ENCODE measurements around the gene GLRA2. TPM values are rescaled to one million over a fixed set of nuclear protein-coding genes. Genes with fewer than 3 reads are reported as not detected.
"Not testable (repeated sequence)": the region's sequence is repeated elsewhere in the genome, so short reads cannot be mapped to it uniquely, and the experiment has no call there.

The GLRA2 gene
- total RNA-seq, 1 donor from 2014 or later = not detected

DNA sequence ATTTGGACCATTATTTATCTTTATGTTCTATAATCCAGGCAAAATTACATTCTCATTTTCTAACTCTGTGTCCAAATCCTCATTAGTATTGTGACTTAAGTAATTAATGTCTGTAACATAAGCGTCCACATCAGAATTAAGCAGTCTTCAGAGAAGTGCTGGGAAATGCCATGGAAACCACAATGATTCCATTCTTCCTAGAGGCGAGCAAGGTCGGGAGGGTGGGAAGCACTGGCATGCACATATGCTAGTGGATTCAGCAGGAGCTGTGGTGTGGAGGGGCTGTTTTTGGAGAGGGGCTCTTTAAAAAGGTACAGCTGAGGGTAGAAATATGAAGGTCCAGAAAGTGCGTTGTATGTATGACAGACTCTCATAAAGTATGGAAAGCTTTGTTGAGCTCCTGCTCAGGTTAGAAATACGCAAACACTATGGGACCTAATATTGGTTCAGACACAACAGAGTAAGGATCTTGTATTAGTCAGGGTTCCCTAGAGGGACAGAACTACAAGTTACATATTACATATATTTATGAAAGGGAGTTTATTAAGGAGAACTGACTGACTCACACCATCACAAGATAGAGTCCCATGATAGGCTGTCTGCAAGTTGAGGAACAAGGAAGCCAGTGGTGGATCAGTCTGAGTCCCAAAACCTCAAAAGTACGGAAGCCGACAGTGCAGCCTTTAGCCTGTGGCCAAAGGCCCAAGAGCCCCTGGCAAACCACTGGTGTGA, 61.5 kb downstream of the GLRA2 start:
- DNase-seq = no peak

DNA sequence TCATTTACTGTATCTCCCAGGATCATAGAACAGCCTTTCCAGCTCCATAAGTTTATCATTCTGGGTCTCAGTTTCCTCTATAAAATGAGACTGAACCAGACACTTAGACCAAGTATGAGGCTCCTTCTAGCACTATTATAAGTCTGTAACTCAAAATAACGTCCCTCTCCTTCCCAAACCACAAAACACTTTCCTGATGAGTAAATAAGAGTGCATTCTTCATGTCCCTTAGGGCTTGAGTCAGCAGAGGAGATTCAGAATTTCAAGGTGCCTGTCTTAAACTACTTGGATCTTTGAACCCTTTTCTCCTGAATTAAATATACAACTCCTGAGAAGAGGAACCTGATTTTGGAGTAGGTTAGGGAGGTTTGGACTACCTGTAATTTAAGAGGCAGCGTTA, 62.6 kb downstream of the GLRA2 start:
- Histone ChIP-seq H3K4me3 (no peak overlapping the region), H3K9me3 (replicated peaks) (no peaks in the 10 kb centered on the region), H3K36me3 (no peaks in the 10 kb centered on the region), H3K4me1 (no peaks in the 10 kb centered on the region), H3K27me3 (ENCODE audit: low read depth) (no peaks in the 10 kb centered on the region), H3K27ac (replicated peaks) (no peak overlapping the region)
- no peak for DNase-seq
- intact Hi-C loops (cut with micrococcal nuclease) = no loop called here
- TF ChIP-seq CTCF (IDR thresholded peaks at IDR 0.05; ENCODE audit: borderline replicate concordance) = no peak

More for the DNA sequence above, 61.5 kb downstream of the GLRA2 start:
- no peaks in the 10 kb centered on the region for H3K9me3 ChIP-seq (replicated peaks)
- H3K36me3 ChIP-seq = no peaks in the 10 kb centered on the region
- intact Hi-C loops (cut with micrococcal nuclease) = no loop called here
- H3K4me1 ChIP-seq = no peaks in the 10 kb centered on the region
- no peak overlapping the region for H3K4me3 ChIP-seq
- H3K27ac ChIP-seq (replicated peaks) = no peak overlapping the region
- H3K27me3 ChIP-seq (ENCODE audit: low read depth) = no peaks in the 10 kb centered on the region
- no peak for TF ChIP-seq CTCF (IDR thresholded peaks at IDR 0.05; ENCODE audit: borderline replicate concordance)

DNA sequence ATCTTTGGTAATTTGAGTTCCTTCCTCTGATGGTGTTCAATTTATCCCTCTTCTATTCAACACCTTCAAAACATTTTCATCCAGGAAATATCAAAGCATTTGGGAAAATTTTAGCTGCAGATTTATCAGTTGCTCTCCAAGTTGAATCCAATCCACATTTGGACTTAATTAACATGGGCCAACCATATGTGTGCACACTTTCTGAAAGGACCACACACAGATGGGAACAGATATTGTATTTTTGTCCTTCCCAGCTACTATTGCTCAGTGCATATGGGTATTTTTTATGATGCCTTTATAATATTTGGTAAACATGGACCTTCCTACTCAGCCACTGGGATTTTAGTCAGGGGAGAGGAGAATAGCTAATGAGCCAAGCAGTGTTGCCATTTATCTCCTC, 65.2 kb downstream of the GLRA2 start:
- no peak overlapping the region for H3K4me3 ChIP-seq
- no peaks in the 10 kb centered on the region for H3K27me3 ChIP-seq (ENCODE audit: low read depth)
- no peak overlapping the region for H3K27ac ChIP-seq (replicated peaks)
- H3K9me3 ChIP-seq (replicated peaks) = no peaks in the 10 kb centered on the region
- no peak for TF ChIP-seq CTCF (IDR thresholded peaks at IDR 0.05; ENCODE audit: borderline replicate concordance)
- H3K4me1 ChIP-seq = no peaks in the 10 kb centered on the region
- intact Hi-C loops (cut with micrococcal nuclease) = no loop called here
- no peaks in the 10 kb centered on the region for H3K36me3 ChIP-seq
- no peak for DNase-seq

DNA sequence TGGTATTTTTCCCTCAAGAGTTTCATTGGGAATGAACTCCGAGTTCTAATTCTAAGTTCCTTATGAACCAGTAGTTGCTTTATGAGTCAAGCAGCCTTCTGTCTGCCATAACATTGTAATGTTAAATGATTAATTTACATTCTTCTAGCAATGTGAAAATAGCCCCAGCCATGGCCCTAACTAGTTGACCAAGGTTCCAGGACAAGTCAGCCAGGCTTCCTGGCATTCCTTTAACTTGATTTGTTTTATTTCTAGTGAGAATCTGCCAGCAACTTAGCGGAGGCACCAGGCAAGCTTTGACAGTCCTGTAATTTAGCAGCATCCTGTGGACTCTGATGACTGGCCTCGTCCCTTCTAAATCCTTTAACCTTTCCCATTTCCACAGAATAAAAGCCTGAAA, 69.0 kb downstream of the GLRA2 start:
- no peaks in the 10 kb centered on the region for H3K27me3 ChIP-seq (ENCODE audit: low read depth)
- intact Hi-C loops (cut with micrococcal nuclease) = no loop called here
- no peak for DNase-seq
- H3K27ac ChIP-seq (replicated peaks) = no peak overlapping the region
- H3K36me3 ChIP-seq = no peaks in the 10 kb centered on the region
- no peaks in the 10 kb centered on the region for H3K4me1 ChIP-seq
- no peak for TF ChIP-seq CTCF (IDR thresholded peaks at IDR 0.05; ENCODE audit: borderline replicate concordance)
- no peak overlapping the region for H3K4me3 ChIP-seq
- H3K9me3 ChIP-seq (replicated peaks) = no peaks in the 10 kb centered on the region

- H3K27ac ChIP-seq (replicated peaks) = no peak overlapping the region
- no peak for DNase-seq
- TF ChIP-seq CTCF (IDR thresholded peaks at IDR 0.05; ENCODE audit: borderline replicate concordance) = no peak
- no peaks in the 10 kb centered on the region for H3K4me1 ChIP-seq
- no peaks in the 10 kb centered on the region for H3K9me3 ChIP-seq (replicated peaks)
- H3K27me3 ChIP-seq (ENCODE audit: low read depth) = no peaks in the 10 kb centered on the region
- H3K36me3 ChIP-seq = no peaks in the 10 kb centered on the region
- no peak overlapping the region for H3K4me3 ChIP-seq
- intact Hi-C loops (cut with micrococcal nuclease) = no loop called here
Measured at GRCh38 chrX:14607446-14607985, 78.2 kb downstream of the GLRA2 start.

GRCh38 chrX:14612450-14612849, 83.1 kb downstream of the GLRA2 start:
- H3K36me3 ChIP-seq; H3K4me1 ChIP-seq; H3K27ac ChIP-seq (replicated peaks); H3K9me3 ChIP-seq (replicated peaks); intact Hi-C loops (cut with micrococcal nuclease); DNase-seq; H3K27me3 ChIP-seq (ENCODE audit: low read depth); H3K4me3 ChIP-seq: not testable (repeated sequence)
